HG02943 (cell line): ENCODE measurements around the gene SCN5A.

Experiments
- ATAC-seq: cut with Tn5 transposase; IDR thresholded peaks from one replicate; pipeline ENCODE4 v1.9.1; 2021; ENCODE audit warnings: mild to moderate bottlenecking, low read depth, moderate library complexity; ENCODE audit not compliant: unreplicated experiment

The SCN5A gene

GRCh38 chr3:38649500-38650247, at the start of gene SCN5A:
Gene SCN5A (minus strand): TSS chr3:38649687. CDS start chr3:38633307, 16,380 bp downstream.
- no peak for ATAC-seq

GRCh38 chr3:38698760-38699159, 49.3 kb upstream of the SCN5A start:
- ATAC-seq, result no peak

GRCh38 chr3:38698061-38698460, 48.6 kb upstream of the SCN5A start:
- ATAC-seq, result no peak

GRCh38 chr3:38696034-38696433, 46.5 kb upstream of the SCN5A start:
- no peak for ATAC-seq

- ATAC-seq, result no peak
These were observed 40.7 kb upstream of the SCN5A start for GRCh38 chr3:38690185-38690584.

GRCh38 chr3:38689774-38690173, 40.3 kb upstream of the SCN5A start:
- no peak for ATAC-seq

GRCh38 chr3:38689346-38689745, 39.9 kb upstream of the SCN5A start:
- ATAC-seq, result no peak

- ATAC-seq, result no peak
These were observed 37.8 kb upstream of the SCN5A start for GRCh38 chr3:38687321-38687720.

GRCh38 chr3:38684546-38684945, 35.1 kb upstream of the SCN5A start:
- ATAC-seq, result no peak

- ATAC-seq, result no peak
These were observed 20.2 kb upstream of the SCN5A start for GRCh38 chr3:38669668-38670067.

GRCh38 chr3:38662544-38662943, 13.1 kb upstream of the SCN5A start:
- ATAC-seq, result no peak

GRCh38 chr3:38658841-38659240, 9.4 kb upstream of the SCN5A start:
- no peak for ATAC-seq

- no peak for ATAC-seq
These were observed 7.9 kb upstream of the SCN5A start for GRCh38 chr3:38657369-38657768.

- ATAC-seq, result no peak
These were observed 6.3 kb upstream of the SCN5A start for GRCh38 chr3:38655708-38656300.

- no peak for ATAC-seq
These were observed 4.4 kb upstream of the SCN5A start for GRCh38 chr3:38653685-38654537.

- ATAC-seq, result no peak
These were observed 3.4 kb upstream of the SCN5A start for GRCh38 chr3:38652934-38653333.

GRCh38 chr3:38651153-38651789, 1.8 kb upstream of the SCN5A start:
- no peak for ATAC-seq

- no peak for ATAC-seq
These were observed 913 bp upstream of the SCN5A start for GRCh38 chr3:38650248-38650951.

GRCh38 chr3:38648659-38649499, 608 bp downstream of the SCN5A start:
- no peak for ATAC-seq
